K562 (cell line): Measurements from ENCODE around the gene GPR15LG.

ENCODE experiments used
- CTCF ChIP-seq, 3 experiments: IDR thresholded peaks in 2 of 3; conservative IDR thresholded peaks in 1 of 3; 2 replicates each; pipeline ENCODE4 v1.5.1; 2011 to 2012; ENCODE audit warnings: low read length in 3 of 3, mild to moderate bottlenecking in 3 of 3, control low read depth in 2 of 3, improper control_type of control experiment in 1 of 3, inconsistent platforms in 1 of 3, low read depth in 1 of 3, mixed read lengths in 1 of 3, moderate library complexity in 1 of 3; ENCODE audit not compliant: insufficient read depth in 2 of 3
- E2F5 ChIP-seq: sonication (generic); formaldehyde crosslinking; IDR thresholded peaks from 2 replicates; pipeline ENCODE4 v1.8.0; 2022; ENCODE audit warnings: mild to moderate bottlenecking, missing genetic modification reagents
- HDAC6 ChIP-seq: IDR thresholded peaks from 2 replicates; pipeline ENCODE4 v1.6.1; 2012; ENCODE audit warnings: low read depth, mild to moderate bottlenecking, control low read depth, inconsistent platforms, low read length, moderate library complexity
- POLR2AphosphoS5 ChIP-seq: IDR thresholded peaks from 2 replicates; pipeline ENCODE4 v1.6.1; 2011; ENCODE audit warnings: mild to moderate bottlenecking, low read depth, low read length, moderate library complexity; ENCODE audit not compliant: control insufficient read depth, insufficient read depth
- ZNF707 ChIP-seq: fragments of 250-450 bp; sonication (Bioruptor Pico); conservative IDR thresholded peaks from 2 replicates; pipeline ENCODE4 v1.8.0; 2022; ENCODE audit warnings: inconsistent platforms, mild to moderate bottlenecking, moderate library complexity

- TF ChIP-seq HDAC6 (no peak), E2F5 (CRISPR knock-in tag) (no peak), CTCF (IDR thresholded peaks at IDR 0.05 in 2 of 3, conservative IDR thresholded peaks at IDR 0.05 in 1 of 3; ENCODE audit: insufficient read depth in 2 of 3, low read depth in 1 of 3, low read length in 3 of 3) (no peak), POLR2AphosphoS5 (no peak), ZNF707 (CRISPR knock-in tag) (no peak)
Observed at GRCh38 chr10:84216834-84217233, 43.2 kb downstream of the GPR15LG start.
